Body of pancreas (tissue), 4 donors: ENCODE data around the gene CFAP97D2. TPM values are rescaled to one million over a fixed set of nuclear protein-coding genes. Genes with fewer than 3 reads are reported as not detected.
A peak's percentile ranks its signal among the peaks of the same experiment; 100 is the strongest.
"Not testable (repeated sequence)": the region's sequence is repeated elsewhere in the genome, so short reads cannot be mapped to it uniquely, and the experiment has no call there.

Experiments
- ATAC-seq: fragments of 150-250 bp; one replicate; pipeline ENCODE4 v1.9.1; 2016
- DNase-seq, 4 donors: peaks; one replicate each; pipeline ENCODE4 v3.0.0-alpha.2; 2019
- H3K27ac ChIP-seq, 4 donors: fragments of 200-600 bp; sonication (generic); 1 replicate in 3 of 4; 2 replicates in 1 of 4; pipeline versions ENCODE4 v1.5.1 to v1.6.1; 2016 to 2019; ENCODE audit warnings: mild to moderate bottlenecking in 1 of 4, mixed read lengths in 1 of 4, moderate library complexity in 1 of 4
- H3K27me3 ChIP-seq, 2 donors: fragments of 200-600 bp; sonication (generic); one replicate each; pipeline ENCODE4 v1.6.0; 2016; ENCODE audit warnings: mild to moderate bottlenecking in 1 of 2
- H3K36me3 ChIP-seq, 2 donors: fragments of 200-600 bp; sonication (generic); replicated peaks in 1 of 2; 2 replicates each; pipeline ENCODE4 v1.5.1; 2016; ENCODE audit warnings: low read depth in 2 of 2; ENCODE audit not compliant: insufficient read depth in 1 of 2
- H3K4me1 ChIP-seq: fragments of 200-600 bp; sonication (generic); one replicate; pipeline ENCODE4 v1.6.0; 2016
- H3K4me3 ChIP-seq, 2 donors: fragments of 200-600 bp; sonication (generic); 1 replicate in 1 of 2; 2 replicates in 1 of 2; pipeline ENCODE4 v1.5.1; 2016 to 2019
- H3K9me3 ChIP-seq, 3 donors: fragments of 200-600 bp; sonication (generic); 1 replicate in 2 of 3; 2 replicates in 1 of 3; pipeline ENCODE4 v1.5.1; 2016
- POLR2A ChIP-seq, 3 donors: fragments of 450-650 bp; IDR thresholded peaks; one replicate each; pipeline ENCODE4 v1.6.1; 2016; ENCODE audit warnings: antibody characterized with exemption in 3 of 3, mild to moderate bottlenecking in 2 of 3
- WGBS, 2 donors: methylation state at CpG; one replicate each; pipeline ENCODE4 v1.1.5; 2017; 5-methylcytosine and 5-hydroxymethylcytosine counted together
- intact Hi-C: fragments of 100-400 bp; cut with DNase I; formaldehyde crosslinking; loops from one replicate; pipeline ENCODE4 v1.15.1; 2023
- total RNA-seq, 2 donors: library from RNA; depleted of rRNA; stranded (reverse); fragments of >200 nt; gene quantifications; one replicate each; pipeline ENCODE4 v1.1.0, GENCODE V29; 2016
- TF ChIP-seq, protein P1 (sequence below), 7 experiments: fragments of 450-650 bp in 4 of 7; fragments of 200-600 bp in 3 of 7; sonication (generic) in 3 of 7; IDR thresholded peaks; one replicate each; pipeline ENCODE4 v1.5.1; 2016 to 2019; ENCODE audit warnings: antibody characterized with exemption in 7 of 7

The CFAP97D2 gene
- total RNA-seq, 2 donors from 2014 or later: not detected

DNA sequence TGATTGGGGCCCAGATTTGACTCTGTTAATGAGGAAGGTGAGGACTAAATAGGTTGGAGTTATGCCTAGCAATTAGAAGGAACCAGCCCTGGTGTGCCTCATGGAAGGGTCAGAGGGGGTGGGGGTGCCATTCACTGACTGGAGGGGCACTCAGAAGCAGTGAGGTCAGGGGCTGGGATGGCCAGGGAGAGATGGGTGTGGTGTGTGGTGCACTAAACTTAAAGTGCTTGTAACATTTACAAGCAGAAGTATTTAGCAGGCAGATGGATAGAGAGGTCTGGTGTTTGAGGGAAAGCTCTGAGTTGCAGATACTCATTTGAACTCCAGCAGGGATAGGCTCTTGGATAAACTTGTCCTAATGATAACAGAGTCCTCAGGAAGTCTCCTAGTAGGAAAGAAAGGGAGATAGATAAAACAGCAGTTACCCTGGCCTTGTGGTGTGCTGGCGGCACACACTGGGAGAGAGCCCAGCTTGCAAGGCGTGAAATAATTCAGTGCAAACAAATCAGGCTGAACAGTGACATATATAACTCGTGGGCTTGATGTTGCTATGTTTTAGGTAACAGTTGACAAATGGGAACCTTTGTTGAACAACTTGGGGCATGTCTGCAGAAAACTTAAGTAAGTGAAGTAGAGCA lies 82.4 kb downstream of the CFAP97D2 start:
- no peaks in the 10 kb centered on the region for H3K9me3 ChIP-seq
- intact Hi-C loops: no loop called here
- no peak overlapping the region for H3K4me3 ChIP-seq
- H3K27me3 ChIP-seq: no peaks in the 10 kb centered on the region
- DNase-seq (peak in 3 of 4 donors; percentile 36 to 54 (median 47)), ATAC-seq (peak; percentile 54)
- H3K27ac ChIP-seq: peak overlapping the region in 2 of 4 donors; percentile 6 to 33
- peaks cover 41% of the 10 kb centered on the region for H3K4me1 ChIP-seq
- 22 to 42% methylated on average over 3 of the region's 3 CpGs for WGBS, 2 donors
- peaks cover 6 to 20% of the 10 kb centered on the region in 2 donors for H3K36me3 ChIP-seq
- TF ChIP-seq POLR2A (IDR thresholded peaks at IDR 0.05): no peak
- TF ChIP-seq, protein P1, sequence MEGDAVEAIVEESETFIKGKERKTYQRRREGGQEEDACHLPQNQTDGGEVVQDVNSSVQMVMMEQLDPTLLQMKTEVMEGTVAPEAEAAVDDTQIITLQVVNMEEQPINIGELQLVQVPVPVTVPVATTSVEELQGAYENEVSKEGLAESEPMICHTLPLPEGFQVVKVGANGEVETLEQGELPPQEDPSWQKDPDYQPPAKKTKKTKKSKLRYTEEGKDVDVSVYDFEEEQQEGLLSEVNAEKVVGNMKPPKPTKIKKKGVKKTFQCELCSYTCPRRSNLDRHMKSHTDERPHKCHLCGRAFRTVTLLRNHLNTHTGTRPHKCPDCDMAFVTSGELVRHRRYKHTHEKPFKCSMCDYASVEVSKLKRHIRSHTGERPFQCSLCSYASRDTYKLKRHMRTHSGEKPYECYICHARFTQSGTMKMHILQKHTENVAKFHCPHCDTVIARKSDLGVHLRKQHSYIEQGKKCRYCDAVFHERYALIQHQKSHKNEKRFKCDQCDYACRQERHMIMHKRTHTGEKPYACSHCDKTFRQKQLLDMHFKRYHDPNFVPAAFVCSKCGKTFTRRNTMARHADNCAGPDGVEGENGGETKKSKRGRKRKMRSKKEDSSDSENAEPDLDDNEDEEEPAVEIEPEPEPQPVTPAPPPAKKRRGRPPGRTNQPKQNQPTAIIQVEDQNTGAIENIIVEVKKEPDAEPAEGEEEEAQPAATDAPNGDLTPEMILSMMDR (IDR thresholded peaks at IDR 0.05): no peak

DNA sequence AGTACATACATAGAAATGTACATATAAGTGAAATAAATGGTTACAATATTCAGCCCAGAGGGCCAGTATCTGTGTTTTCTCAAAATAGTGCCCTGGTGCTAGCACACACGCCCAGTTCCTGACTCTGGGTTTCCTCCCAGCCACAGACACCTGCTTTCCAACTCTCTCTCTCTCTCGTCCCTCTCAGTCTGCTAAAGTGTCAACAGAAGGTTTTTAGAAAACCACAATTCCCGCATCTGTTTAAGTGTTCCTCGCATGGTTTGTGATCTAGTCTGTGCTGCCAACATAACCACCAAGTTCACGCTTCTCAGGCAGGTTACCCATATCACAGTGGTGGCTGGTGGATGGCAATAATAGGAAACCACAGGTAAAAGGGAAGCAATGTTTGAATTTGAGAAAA lies 84.5 kb downstream of the CFAP97D2 start:
- WGBS, 2 donors: 78 to 80% methylated on average over 5 of the region's 5 CpGs
- Histone ChIP-seq H3K4me3 (no peak overlapping the region), H3K9me3 (no peaks in the 10 kb centered on the region), H3K36me3 (peaks cover 6 to 20% of the 10 kb centered on the region in 2 donors), H3K27me3 (no peaks in the 10 kb centered on the region), H3K27ac (no peak overlapping the region), H3K4me1 (peaks cover 32% of the 10 kb centered on the region)
- DNase-seq: no peak
- intact Hi-C loops: no loop called here
- no peak for ATAC-seq
- TF ChIP-seq, protein P1 (IDR thresholded peaks at IDR 0.05): no peak
- no peak for TF ChIP-seq POLR2A (IDR thresholded peaks at IDR 0.05)

DNA sequence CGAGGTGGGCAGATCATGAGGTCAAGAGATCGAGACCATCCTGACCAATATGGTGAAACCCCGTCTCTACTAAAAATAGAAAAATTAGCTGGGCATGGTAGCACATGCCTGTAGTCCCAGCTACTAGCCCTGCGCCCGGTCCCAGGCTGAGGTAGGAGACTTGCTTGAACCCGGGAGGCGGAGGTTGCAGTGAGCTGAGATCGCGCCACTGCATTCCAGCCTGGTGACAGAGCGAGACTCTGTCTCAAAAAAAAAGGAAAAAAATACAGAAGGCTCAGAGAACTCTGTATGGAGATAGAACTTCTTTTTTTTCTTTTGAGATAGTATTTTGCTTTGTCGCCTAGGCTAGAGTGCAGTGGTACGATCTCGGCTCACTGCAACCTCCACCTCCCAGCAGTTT lies 85.3 kb downstream of the CFAP97D2 start:
- Histone ChIP-seq H3K4me1 (peaks cover 26% of the 10 kb centered on the region), H3K36me3 (peaks cover 6 to 20% of the 10 kb centered on the region in 2 donors)
- 96% methylated on average over 13 of the region's 13 CpGs for WGBS, 2 donors
- H3K9me3 ChIP-seq, H3K4me3 ChIP-seq, intact Hi-C loops, H3K27ac ChIP-seq, ATAC-seq, H3K27me3 ChIP-seq, DNase-seq: not testable (repeated sequence)

GRCh38 chr13:114264886-114265611 lies 86.0 kb downstream of the CFAP97D2 start:
- intact Hi-C loops: no loop called here
- H3K9me3 ChIP-seq: no peaks in the 10 kb centered on the region
- ATAC-seq (no peak), DNase-seq (no peak)
- 89 to 94% methylated on average over 8 of the region's 8 CpGs for WGBS, 2 donors
- peaks cover 6 to 18% of the 10 kb centered on the region in 2 donors for H3K36me3 ChIP-seq
- no peaks in the 10 kb centered on the region for H3K27me3 ChIP-seq
- H3K4me1 ChIP-seq: peaks cover 18% of the 10 kb centered on the region
- no peak overlapping the region for H3K4me3 ChIP-seq
- H3K27ac ChIP-seq: no peak overlapping the region
- TF ChIP-seq, protein P1 (IDR thresholded peaks at IDR 0.05): no peak
- no peak for TF ChIP-seq POLR2A (IDR thresholded peaks at IDR 0.05)

DNA sequence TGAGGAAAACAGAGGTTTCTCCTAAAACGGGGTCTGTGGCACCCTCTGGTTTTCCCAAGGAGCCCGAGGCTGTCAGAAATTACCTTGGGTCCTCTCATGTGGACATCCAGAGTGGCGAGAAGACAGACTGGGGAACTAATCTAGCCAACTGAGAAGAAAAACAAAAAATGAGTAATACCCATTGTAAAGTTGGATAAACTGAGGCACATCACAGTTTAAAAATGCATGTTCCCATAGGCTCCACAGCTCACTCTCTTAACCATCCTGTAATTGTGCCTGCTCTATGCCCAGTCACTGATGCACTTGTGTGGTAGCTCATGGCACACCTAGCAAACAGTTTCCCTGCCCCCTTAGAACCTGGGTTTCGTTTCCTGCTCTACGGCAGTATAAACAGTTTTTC lies 87.2 kb downstream of the CFAP97D2 start:
- peaks cover 6% of the 10 kb centered on the region for H3K4me1 ChIP-seq
- TF ChIP-seq POLR2A (IDR thresholded peaks at IDR 0.05): no peak
- H3K9me3 ChIP-seq: no peaks in the 10 kb centered on the region
- ATAC-seq (no peak), DNase-seq (no peak)
- no peak overlapping the region for H3K27ac ChIP-seq
- intact Hi-C loops: no loop called here
- H3K4me3 ChIP-seq: no peak overlapping the region
- peaks cover 6 to 15% of the 10 kb centered on the region in 2 donors for H3K36me3 ChIP-seq
- WGBS, 2 donors: 90 to 92% methylated on average over 5 of the region's 5 CpGs
- no peaks in the 10 kb centered on the region for H3K27me3 ChIP-seq
